Choroid plexus epithelial cell (primary cell): ENCODE data around the gene RNF111.
A peak's percentile ranks its signal among the peaks of the same experiment; 100 is the strongest.

Experiments
- DNase-seq: peaks from one replicate; pipeline ENCODE4 v3.0.0-alpha.2; 2010; ENCODE audit warnings: low read depth
- H3K4me3 ChIP-seq: 2 replicates; pipeline ENCODE4 v1.5.1; 2011; ENCODE audit warnings: low read depth, mild to moderate bottlenecking, control low read depth, low read length, moderate library complexity
- TF ChIP-seq, protein P1 (sequence below): conservative IDR thresholded peaks from 2 replicates; pipeline ENCODE4 v1.5.1; 2011; ENCODE audit warnings: low read depth, mild to moderate bottlenecking, control low read depth, inconsistent platforms, low read length, moderate library complexity

Gene RNF111

DNA sequence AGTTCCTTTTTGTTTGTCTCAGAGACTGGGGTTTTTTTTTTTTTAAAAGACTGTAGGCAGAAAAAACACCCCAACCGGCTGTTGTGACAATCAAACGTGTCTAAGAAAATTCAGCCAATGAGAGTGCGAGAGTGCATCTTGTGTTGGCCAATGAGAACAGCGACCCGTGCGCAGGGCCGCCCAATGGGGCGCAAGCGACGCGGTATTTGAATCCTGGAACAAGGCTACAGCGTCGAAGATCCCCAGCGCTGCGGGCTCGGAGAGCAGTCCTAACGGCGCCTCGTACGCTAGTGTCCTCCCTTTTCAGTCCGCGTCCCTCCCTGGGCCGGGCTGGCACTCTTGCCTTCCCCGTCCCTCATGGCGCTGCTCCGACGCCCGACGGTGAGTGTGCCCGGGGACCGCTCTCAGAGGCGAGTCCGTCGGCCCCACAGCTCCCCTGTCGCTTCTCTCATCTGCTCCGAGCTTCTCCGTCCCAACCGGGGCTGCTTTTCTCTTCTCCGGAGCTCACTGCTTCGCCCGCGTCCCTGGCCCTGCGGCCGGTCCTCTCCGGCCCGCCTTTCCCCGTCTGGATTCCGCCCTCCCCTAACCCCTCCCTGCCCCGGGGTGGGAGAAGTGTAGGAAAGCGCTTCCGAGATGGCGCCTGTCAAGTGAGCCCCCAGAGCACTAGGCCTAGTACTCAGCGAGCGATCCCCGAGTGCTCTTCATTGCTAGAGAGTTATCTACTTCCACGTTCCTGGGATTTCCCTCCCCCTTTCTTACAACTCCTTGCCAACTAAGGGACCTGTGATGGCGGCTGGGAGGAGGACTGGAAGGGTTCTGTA, 117.7 kb downstream of the RNF111 start, which contains the start of gene CCNB2:
Gene CCNB2 (plus strand): TSS at position 235 of the 821 bp plus-strand sequence. CDS start 123 bp downstream, at position 358.
- peak; percentile 97 for DNase-seq
- peak within 1 kb of the TSS; percentile 92 for H3K4me3 ChIP-seq
- TF ChIP-seq, protein P1, sequence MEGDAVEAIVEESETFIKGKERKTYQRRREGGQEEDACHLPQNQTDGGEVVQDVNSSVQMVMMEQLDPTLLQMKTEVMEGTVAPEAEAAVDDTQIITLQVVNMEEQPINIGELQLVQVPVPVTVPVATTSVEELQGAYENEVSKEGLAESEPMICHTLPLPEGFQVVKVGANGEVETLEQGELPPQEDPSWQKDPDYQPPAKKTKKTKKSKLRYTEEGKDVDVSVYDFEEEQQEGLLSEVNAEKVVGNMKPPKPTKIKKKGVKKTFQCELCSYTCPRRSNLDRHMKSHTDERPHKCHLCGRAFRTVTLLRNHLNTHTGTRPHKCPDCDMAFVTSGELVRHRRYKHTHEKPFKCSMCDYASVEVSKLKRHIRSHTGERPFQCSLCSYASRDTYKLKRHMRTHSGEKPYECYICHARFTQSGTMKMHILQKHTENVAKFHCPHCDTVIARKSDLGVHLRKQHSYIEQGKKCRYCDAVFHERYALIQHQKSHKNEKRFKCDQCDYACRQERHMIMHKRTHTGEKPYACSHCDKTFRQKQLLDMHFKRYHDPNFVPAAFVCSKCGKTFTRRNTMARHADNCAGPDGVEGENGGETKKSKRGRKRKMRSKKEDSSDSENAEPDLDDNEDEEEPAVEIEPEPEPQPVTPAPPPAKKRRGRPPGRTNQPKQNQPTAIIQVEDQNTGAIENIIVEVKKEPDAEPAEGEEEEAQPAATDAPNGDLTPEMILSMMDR: no peak

DNA sequence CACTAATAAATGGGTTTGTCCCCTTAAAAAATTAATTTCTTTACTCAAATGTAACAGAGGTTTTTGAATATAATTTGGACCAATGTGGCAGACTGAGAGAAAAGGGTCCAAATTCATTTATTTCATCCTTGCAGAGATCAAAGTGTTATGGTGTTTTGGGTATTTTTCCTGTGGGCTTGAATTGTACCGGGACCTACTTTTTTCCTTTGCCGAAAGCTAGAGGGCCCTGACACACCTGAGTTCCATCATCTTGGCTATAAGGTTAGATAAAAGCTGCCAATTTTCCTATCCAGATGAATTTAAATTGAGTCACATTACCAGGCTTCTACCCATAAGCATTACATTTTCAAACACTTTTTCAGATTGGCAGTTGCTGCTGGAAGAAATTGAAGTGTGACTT, 118.4 kb downstream of the RNF111 start:
- TF ChIP-seq, protein P1: peak; percentile 38
- H3K4me3 ChIP-seq: peak overlapping the region; percentile 92
- no peak for DNase-seq

DNA sequence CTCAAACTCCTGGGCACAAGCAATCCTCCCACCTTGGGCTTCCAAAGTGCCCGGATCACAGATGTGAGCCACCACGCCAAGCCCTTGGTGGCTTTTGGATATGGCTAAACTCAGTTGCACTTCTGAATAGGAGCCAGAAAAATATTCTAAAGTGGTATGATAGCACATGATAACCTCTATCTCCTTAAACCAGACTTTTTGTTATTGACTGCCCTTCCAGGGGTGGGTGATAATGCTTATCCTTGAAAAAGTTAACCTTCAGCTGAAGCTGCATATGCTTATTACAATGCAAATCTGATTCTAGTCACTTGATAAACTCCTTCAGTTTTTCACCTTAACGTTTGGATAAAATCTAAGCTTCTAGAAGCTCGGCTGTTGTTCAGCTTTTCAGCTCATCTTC, 123.8 kb downstream of the RNF111 start:
- no peak for DNase-seq
- no peak overlapping the region for H3K4me3 ChIP-seq
- TF ChIP-seq, protein P1: no peak

DNA sequence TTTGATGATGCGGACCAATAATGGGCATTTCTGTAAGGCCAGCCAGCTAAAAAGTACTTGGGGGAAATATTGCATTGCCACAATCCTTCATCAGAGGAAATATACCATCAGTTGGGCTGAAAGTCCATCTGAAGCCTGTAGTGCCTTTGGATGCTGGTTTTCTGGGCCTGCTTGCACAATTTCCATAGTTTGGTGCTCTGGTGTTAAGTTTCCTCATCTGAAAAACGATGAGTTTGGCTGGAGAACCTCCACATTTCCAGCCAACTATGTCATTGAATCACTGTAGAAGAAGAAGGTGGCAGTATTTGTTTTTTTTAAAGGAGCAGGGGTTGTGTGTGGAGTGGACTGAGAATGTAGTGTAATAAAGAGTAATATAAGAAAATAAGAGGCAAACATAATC, 127.6 kb downstream of the RNF111 start:
- peak; percentile 13 for DNase-seq
- H3K4me3 ChIP-seq: no peak overlapping the region
- TF ChIP-seq, protein P1: no peak

DNA sequence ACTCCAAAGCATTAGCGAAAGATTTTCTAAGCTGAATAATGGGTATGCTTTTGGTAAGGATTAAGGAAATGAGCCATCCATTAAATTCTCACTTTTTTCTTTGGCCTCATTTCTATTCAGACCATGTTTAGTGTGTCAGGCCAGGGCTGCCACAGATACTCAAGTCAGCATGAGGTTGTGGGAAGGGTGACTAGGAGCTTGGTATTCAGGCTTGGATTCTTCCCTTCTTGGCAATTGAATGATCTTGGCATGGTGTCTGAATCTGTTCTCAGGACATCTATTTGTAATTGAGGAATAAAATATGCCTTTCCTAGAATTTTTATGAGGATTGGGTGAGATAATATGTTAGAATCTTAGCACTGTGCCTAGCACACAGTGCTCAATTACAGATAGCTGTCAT, 128.7 kb downstream of the RNF111 start:
- TF ChIP-seq, protein P1: no peak
- no peak for DNase-seq
- H3K4me3 ChIP-seq: no peak overlapping the region

DNA sequence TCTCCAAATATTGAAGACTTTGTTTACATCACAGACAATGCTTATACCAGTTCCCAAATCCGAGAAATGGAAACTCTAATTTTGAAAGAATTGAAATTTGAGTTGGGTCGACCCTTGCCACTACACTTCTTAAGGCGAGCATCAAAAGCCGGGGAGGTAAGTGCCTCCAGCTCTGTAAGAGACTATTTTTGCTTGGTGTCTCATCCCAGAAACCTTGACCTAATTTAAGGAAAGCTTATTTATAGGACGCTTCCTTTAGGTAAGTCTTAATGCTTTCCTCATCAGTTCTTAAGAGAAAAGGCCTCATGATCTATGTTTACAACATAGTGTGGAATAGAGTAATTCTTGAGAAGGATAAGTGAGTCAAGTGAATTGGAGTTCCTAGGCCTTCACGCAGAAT, 129.3 kb downstream of the RNF111 start:
- TF ChIP-seq, protein P1: no peak
- DNase-seq: no peak
- no peak overlapping the region for H3K4me3 ChIP-seq

DNA sequence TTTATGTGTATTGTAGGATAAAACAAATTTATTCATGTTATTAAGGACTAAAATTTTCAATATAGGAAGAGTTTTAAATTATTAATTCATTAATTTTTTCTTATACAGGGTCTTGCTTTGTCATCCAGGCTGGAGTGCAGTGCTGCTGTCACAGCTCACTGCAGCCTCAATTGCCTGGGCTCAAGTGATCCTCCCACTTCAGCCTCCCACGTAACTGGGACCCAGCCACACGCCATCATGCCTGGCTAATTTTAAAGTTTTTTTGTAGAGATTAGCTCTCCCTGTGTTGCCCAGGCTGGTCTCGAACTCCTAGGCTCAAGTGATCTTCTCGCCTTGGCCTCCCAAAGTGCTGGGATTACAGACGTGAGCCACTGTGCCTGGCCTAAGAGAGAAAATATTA, 132.2 kb downstream of the RNF111 start:
- TF ChIP-seq, protein P1: no peak
- DNase-seq: no peak
- no peak overlapping the region for H3K4me3 ChIP-seq
